Ovary (tissue), 3 donors: ENCODE data around the gene OR6M1.

Source experiments
- CTCF ChIP-seq, 3 donors: fragments of 450-650 bp in 2 of 3; fragments of 200-600 bp in 1 of 3; IDR thresholded peaks; one replicate each; pipeline versions ENCODE4 v1.5.1 to v1.8.0; 2016 to 2022; ENCODE audit warnings: antibody characterized with exemption in 3 of 3, mild to moderate bottlenecking in 1 of 3
- EP300 ChIP-seq: sonication (generic); formaldehyde crosslinking; IDR thresholded peaks from one replicate; pipeline ENCODE4 v1.6.1; 2017; ENCODE audit warnings: antibody characterized with exemption
- POLR2A ChIP-seq: fragments of 450-650 bp; IDR thresholded peaks from one replicate; pipeline ENCODE4 v1.6.1; 2017; ENCODE audit warnings: antibody characterized with exemption, mild to moderate bottlenecking, moderate library complexity
- donor health status: DM: no; HTN: no; CAD: no.

GRCh38 chr11:123778511-123778910 lies 27.6 kb downstream of the OR6M1 start:
- no peak for TF ChIP-seq CTCF (IDR thresholded peaks at IDR 0.05)
- no peak for TF ChIP-seq POLR2A
- TF ChIP-seq EP300 = no peak
